Measurements from ENCODE around the gene KBTBD2.

Gene KBTBD2

DNA sequence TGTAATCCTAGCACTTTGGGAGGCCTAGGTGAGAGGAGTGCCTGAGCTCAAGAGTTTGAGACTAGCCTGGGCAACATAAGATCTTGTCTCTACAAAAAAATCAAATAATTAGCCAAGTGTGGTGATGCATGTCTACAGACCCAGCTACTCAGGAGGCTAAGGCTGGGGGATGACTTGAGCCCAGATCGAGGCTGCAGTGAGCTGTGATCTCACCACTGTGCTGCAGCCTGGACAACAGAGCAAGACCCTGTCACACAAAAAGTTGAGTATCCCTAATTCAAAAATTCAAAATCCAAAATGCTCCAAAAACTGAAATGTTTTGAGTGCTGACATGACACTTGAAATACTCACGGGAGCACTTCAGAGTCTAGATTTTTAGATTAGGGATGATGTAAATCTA lies 19.1 kb downstream of the KBTBD2 start:
- no peak overlapping the region for H3K27ac ChIP-seq (ENCODE audit: low read length)
- H4K20me1 ChIP-seq (ENCODE audit: insufficient read depth, low read length): peaks cover 26% of the 10 kb centered on the region; the same call in 1 of the 2 replicates
- ATAC-seq (ENCODE audit: insufficient read depth, low read depth) (no peak), DNase-seq (no peak)
- no peak overlapping the region for H3K4me2 ChIP-seq (ENCODE audit: insufficient read depth, low read length)
- no peaks in the 10 kb centered on the region for H3K9me3 ChIP-seq (ENCODE audit: insufficient read depth, low read length, severe bottlenecking)
- TF ChIP-seq, protein P1, sequence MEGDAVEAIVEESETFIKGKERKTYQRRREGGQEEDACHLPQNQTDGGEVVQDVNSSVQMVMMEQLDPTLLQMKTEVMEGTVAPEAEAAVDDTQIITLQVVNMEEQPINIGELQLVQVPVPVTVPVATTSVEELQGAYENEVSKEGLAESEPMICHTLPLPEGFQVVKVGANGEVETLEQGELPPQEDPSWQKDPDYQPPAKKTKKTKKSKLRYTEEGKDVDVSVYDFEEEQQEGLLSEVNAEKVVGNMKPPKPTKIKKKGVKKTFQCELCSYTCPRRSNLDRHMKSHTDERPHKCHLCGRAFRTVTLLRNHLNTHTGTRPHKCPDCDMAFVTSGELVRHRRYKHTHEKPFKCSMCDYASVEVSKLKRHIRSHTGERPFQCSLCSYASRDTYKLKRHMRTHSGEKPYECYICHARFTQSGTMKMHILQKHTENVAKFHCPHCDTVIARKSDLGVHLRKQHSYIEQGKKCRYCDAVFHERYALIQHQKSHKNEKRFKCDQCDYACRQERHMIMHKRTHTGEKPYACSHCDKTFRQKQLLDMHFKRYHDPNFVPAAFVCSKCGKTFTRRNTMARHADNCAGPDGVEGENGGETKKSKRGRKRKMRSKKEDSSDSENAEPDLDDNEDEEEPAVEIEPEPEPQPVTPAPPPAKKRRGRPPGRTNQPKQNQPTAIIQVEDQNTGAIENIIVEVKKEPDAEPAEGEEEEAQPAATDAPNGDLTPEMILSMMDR (IDR thresholded peaks at IDR 0.05; ENCODE audit: borderline replicate concordance, extremely low read depth, low read length, poor library complexity, severe bottlenecking): no peak
- TF ChIP-seq EZH2 (IDR thresholded peaks at IDR 0.05; ENCODE audit: borderline replicate concordance, low read depth, low read length, severe bottlenecking): no peak
- H3K79me2 ChIP-seq (ENCODE audit: insufficient read depth, low read length): peaks cover 53% of the 10 kb centered on the region
- no peak overlapping the region for H3K4me3 ChIP-seq (ENCODE audit: low read depth in 1 of 2, low read length in 2 of 2)
- H3K9ac ChIP-seq (ENCODE audit: low read depth, low read length): no peak overlapping the region
- no peaks in the 10 kb centered on the region for H3K27me3 ChIP-seq (ENCODE audit: insufficient read depth, low read length, poor library complexity)
- H3K4me1 ChIP-seq (ENCODE audit: insufficient read depth, low read length): no peaks in the 10 kb centered on the region
- H3K36me3 ChIP-seq (ENCODE audit: insufficient read depth, low read length): peaks cover 90% of the 10 kb centered on the region
- no peak overlapping the region for H2AFZ ChIP-seq (ENCODE audit: low read depth, low read length)

- peaks cover 48% of the 10 kb centered on the region for H3K79me2 ChIP-seq (ENCODE audit: insufficient read depth, low read length)
- no peak overlapping the region for H3K27ac ChIP-seq (ENCODE audit: low read length)
- H3K27me3 ChIP-seq (ENCODE audit: insufficient read depth, low read length, poor library complexity): no peaks in the 10 kb centered on the region
- no peak overlapping the region for H3K4me3 ChIP-seq (ENCODE audit: low read depth in 1 of 2, low read length in 2 of 2)
- DNase-seq: no peak
- H2AFZ ChIP-seq (ENCODE audit: low read depth, low read length): no peak overlapping the region
- peaks cover 23% of the 10 kb centered on the region; the same call in 1 of the 2 replicates for H4K20me1 ChIP-seq (ENCODE audit: insufficient read depth, low read length)
- no peak overlapping the region for H3K4me2 ChIP-seq (ENCODE audit: insufficient read depth, low read length)
- H3K36me3 ChIP-seq (ENCODE audit: insufficient read depth, low read length): peaks cover 89% of the 10 kb centered on the region
- H3K9me3 ChIP-seq (ENCODE audit: insufficient read depth, low read length, severe bottlenecking): no peaks in the 10 kb centered on the region
- ATAC-seq (ENCODE audit: insufficient read depth, low read depth): no peak
- TF ChIP-seq, protein P1 (IDR thresholded peaks at IDR 0.05; ENCODE audit: borderline replicate concordance, extremely low read depth, low read length, poor library complexity, severe bottlenecking): no peak
- TF ChIP-seq EZH2 (IDR thresholded peaks at IDR 0.05; ENCODE audit: borderline replicate concordance, low read depth, low read length, severe bottlenecking): no peak
- H3K9ac ChIP-seq (ENCODE audit: low read depth, low read length): no peak overlapping the region
- H3K4me1 ChIP-seq (ENCODE audit: insufficient read depth, low read length): no peaks in the 10 kb centered on the region
Observed at GRCh38 chr7:32871624-32872371, 19.8 kb downstream of the KBTBD2 start.

DNA sequence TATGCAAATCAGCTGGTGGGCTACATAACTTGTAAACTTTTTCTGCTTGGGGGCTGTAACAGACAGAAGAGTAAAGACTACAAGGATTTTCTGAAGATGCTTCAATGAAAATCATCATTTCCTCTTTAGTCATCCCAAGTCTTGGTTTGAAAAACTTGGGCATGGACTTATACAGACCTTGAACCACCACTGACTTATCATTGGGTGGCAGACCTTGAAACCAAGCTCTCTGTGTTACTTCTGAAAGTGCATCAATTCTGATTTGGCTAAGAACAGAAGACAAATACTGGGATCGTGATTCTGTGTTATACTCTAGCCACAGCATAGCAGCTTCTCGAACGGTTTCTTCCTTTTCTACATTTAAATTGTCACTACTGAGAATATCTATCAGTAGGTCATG lies 21.3 kb downstream of the KBTBD2 start:
- H3K27ac ChIP-seq (ENCODE audit: low read length): no peak overlapping the region
- H3K9ac ChIP-seq (ENCODE audit: low read depth, low read length): no peak overlapping the region
- H3K27me3 ChIP-seq (ENCODE audit: insufficient read depth, low read length, poor library complexity): no peaks in the 10 kb centered on the region
- no peak overlapping the region for H2AFZ ChIP-seq (ENCODE audit: low read depth, low read length)
- DNase-seq: no peak
- H3K4me1 ChIP-seq (ENCODE audit: insufficient read depth, low read length): no peaks in the 10 kb centered on the region
- no peak for ATAC-seq (ENCODE audit: insufficient read depth, low read depth)
- H3K4me3 ChIP-seq (ENCODE audit: low read depth in 1 of 2, low read length in 2 of 2): no peak overlapping the region
- peaks cover 15% of the 10 kb centered on the region for H4K20me1 ChIP-seq (ENCODE audit: insufficient read depth, low read length)
- H3K4me2 ChIP-seq (ENCODE audit: insufficient read depth, low read length): no peak overlapping the region
- TF ChIP-seq, protein P1 (IDR thresholded peaks at IDR 0.05; ENCODE audit: borderline replicate concordance, extremely low read depth, low read length, poor library complexity, severe bottlenecking): no peak
- TF ChIP-seq EZH2 (IDR thresholded peaks at IDR 0.05; ENCODE audit: borderline replicate concordance, low read depth, low read length, severe bottlenecking): no peak
- no peaks in the 10 kb centered on the region for H3K9me3 ChIP-seq (ENCODE audit: insufficient read depth, low read length, severe bottlenecking)
- H3K36me3 ChIP-seq (ENCODE audit: insufficient read depth, low read length): peaks cover 80% of the 10 kb centered on the region
- H3K79me2 ChIP-seq (ENCODE audit: insufficient read depth, low read length): peaks cover 34% of the 10 kb centered on the region
